Esophagus muscularis mucosa (tissue), 4 donors: ENCODE data around the gene HAAO. TPM values are rescaled to one million over a fixed set of nuclear protein-coding genes. Genes with fewer than 3 reads are reported as not detected.

Experiments
- DNase-seq: peaks from one replicate; pipeline ENCODE4 v3.0.0-alpha.2; 2017; ENCODE audit errors: extremely low spot score
- H3K27ac ChIP-seq, 4 donors: fragments of 200-600 bp; sonication (generic); replicated peaks in 1 of 4; 1 replicate in 3 of 4; 2 replicates in 1 of 4; pipeline ENCODE4 v1.5.1; 2016 to 2019; ENCODE audit warnings: mild to moderate bottlenecking in 1 of 4
- H3K27me3 ChIP-seq, 4 donors: fragments of 200-600 bp; sonication (generic); one replicate each; pipeline versions ENCODE4 v1.5.1 to v1.6.0; 2016 to 2019
- H3K36me3 ChIP-seq, 4 donors: fragments of 200-600 bp; sonication (generic); one replicate each; pipeline ENCODE4 v1.5.1; 2016 to 2019
- H3K4me1 ChIP-seq, 4 donors: fragments of 200-600 bp; sonication (generic); one replicate each; pipeline ENCODE4 v1.5.1; 2016 to 2019
- H3K4me3 ChIP-seq, 4 donors: fragments of 200-600 bp; sonication (generic); 1 replicate in 2 of 4; 2 replicates in 2 of 4; pipeline ENCODE4 v1.5.1; 2016 to 2019; ENCODE audit warnings: mild to moderate bottlenecking in 4 of 4, moderate library complexity in 1 of 4
- H3K9me3 ChIP-seq, 4 donors: fragments of 200-600 bp; sonication (generic); 1 replicate in 3 of 4; 2 replicates in 1 of 4; pipeline ENCODE4 v1.5.1; 2016 to 2019
- EP300 ChIP-seq: sonication (generic); formaldehyde crosslinking; IDR thresholded peaks from one replicate; pipeline ENCODE4 v1.6.1; 2017; ENCODE audit warnings: antibody characterized with exemption
- POLR2A ChIP-seq: fragments of 450-650 bp; IDR thresholded peaks from one replicate; pipeline ENCODE4 v1.6.1; 2017; ENCODE audit warnings: antibody characterized with exemption, moderate library complexity, mild to moderate bottlenecking, low read depth
- POLR2AphosphoS5 ChIP-seq, 2 donors: sonication (generic); formaldehyde crosslinking; IDR thresholded peaks; one replicate each; pipeline ENCODE4 v1.6.1; 2017; ENCODE audit warnings: antibody characterized with exemption in 2 of 2
- WGBS: methylation state at CpG from one replicate; pipeline ENCODE4 v1.1.5; 2018; 5-methylcytosine and 5-hydroxymethylcytosine counted together
- intact Hi-C: fragments of 100-400 bp; cut with DNase I; formaldehyde crosslinking; loops from one replicate; pipeline ENCODE4 v1.15.1; 2023
- total RNA-seq, 4 donors: library from RNA; depleted of rRNA; stranded (reverse); fragments of >200 nt; gene quantifications; one replicate each; pipeline versions ENCODE4 v1.1.0 to v1.2.1, GENCODE V29; 2016
- TF ChIP-seq, protein P1 (sequence below), 3 experiments: fragments of 200-600 bp in 2 of 3; fragments of 450-650 bp in 1 of 3; sonication (generic) in 2 of 3; IDR thresholded peaks; one replicate each; pipeline ENCODE4 v1.5.1; 2017 to 2019; ENCODE audit warnings: antibody characterized with exemption in 3 of 3, mild to moderate bottlenecking in 2 of 3, moderate library complexity in 1 of 3

HAAO gene
- total RNA-seq, 4 donors from 2014 or later, result 2.9 to 4.8 (median 4.0) TPM

- TF ChIP-seq POLR2A (no peak), POLR2AphosphoS5 (IDR thresholded peaks at IDR 0.05) (no peak), EP300 (no peak)
- TF ChIP-seq, protein P1, sequence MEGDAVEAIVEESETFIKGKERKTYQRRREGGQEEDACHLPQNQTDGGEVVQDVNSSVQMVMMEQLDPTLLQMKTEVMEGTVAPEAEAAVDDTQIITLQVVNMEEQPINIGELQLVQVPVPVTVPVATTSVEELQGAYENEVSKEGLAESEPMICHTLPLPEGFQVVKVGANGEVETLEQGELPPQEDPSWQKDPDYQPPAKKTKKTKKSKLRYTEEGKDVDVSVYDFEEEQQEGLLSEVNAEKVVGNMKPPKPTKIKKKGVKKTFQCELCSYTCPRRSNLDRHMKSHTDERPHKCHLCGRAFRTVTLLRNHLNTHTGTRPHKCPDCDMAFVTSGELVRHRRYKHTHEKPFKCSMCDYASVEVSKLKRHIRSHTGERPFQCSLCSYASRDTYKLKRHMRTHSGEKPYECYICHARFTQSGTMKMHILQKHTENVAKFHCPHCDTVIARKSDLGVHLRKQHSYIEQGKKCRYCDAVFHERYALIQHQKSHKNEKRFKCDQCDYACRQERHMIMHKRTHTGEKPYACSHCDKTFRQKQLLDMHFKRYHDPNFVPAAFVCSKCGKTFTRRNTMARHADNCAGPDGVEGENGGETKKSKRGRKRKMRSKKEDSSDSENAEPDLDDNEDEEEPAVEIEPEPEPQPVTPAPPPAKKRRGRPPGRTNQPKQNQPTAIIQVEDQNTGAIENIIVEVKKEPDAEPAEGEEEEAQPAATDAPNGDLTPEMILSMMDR (IDR thresholded peaks at IDR 0.05), result no peak
Observed at GRCh38 chr2:42809131-42809818, 16.9 kb upstream of the HAAO start.

GRCh38 chr2:42808301-42808700 is 15.9 kb upstream of the HAAO start:
- Histone ChIP-seq H3K9me3 (peaks cover 0 to 3% (median 0%) of the 10 kb centered on the region in 4 donors), H3K4me1 (peaks cover 13 to 25% (median 24%) of the 10 kb centered on the region in 4 donors), H3K36me3 (no peaks in the 10 kb centered on the region), H3K27ac (peak overlapping the region in 1 of 4 donors; percentile 99), H3K27me3 (no peaks in the 10 kb centered on the region), H3K4me3 (no peak overlapping the region)
- WGBS, result 82% methylated on average over 3 of the region's 5 CpGs
- intact Hi-C loops, result no loop called here
- DNase-seq, result no peak
- TF ChIP-seq, protein P1 (IDR thresholded peaks at IDR 0.05), result no peak
- no peak for TF ChIP-seq POLR2A
- no peak for TF ChIP-seq POLR2AphosphoS5 (IDR thresholded peaks at IDR 0.05)
- no peak for TF ChIP-seq EP300

More at GRCh38 chr2:42809131-42809818, 16.9 kb upstream of the HAAO start:
- Histone ChIP-seq H3K4me1 (peaks cover 13 to 25% (median 24%) of the 10 kb centered on the region in 4 donors), H3K36me3 (no peaks in the 10 kb centered on the region), H3K27me3 (no peaks in the 10 kb centered on the region), H3K9me3 (peaks cover 0 to 3% (median 0%) of the 10 kb centered on the region in 4 donors), H3K27ac (peak overlapping the region; percentile 98 to 100 (median 99)), H3K4me3 (peak overlapping the region; percentile 68 to 88 (median 76))
- WGBS, result 43% methylated on average over 10 of the region's 10 CpGs
- DNase-seq, result no peak
- intact Hi-C loops, result no loop called here

GRCh38 chr2:42806786-42807185 is 14.4 kb upstream of the HAAO start:
- Histone ChIP-seq H3K9me3 (peaks cover 0 to 3% (median 0%) of the 10 kb centered on the region in 4 donors), H3K4me1 (peaks cover 13 to 25% (median 23%) of the 10 kb centered on the region in 4 donors), H3K4me3 (no peak overlapping the region), H3K27me3 (no peaks in the 10 kb centered on the region), H3K27ac (no peak overlapping the region), H3K36me3 (no peaks in the 10 kb centered on the region)
- intact Hi-C loops, result no loop called here
- TF ChIP-seq, protein P1 (IDR thresholded peaks at IDR 0.05), result no peak
- TF ChIP-seq EP300 (no peak), POLR2A (no peak), POLR2AphosphoS5 (IDR thresholded peaks at IDR 0.05) (no peak)
- no peak for DNase-seq
- WGBS, result 88% methylated on average over 6 of the region's 6 CpGs

DNA sequence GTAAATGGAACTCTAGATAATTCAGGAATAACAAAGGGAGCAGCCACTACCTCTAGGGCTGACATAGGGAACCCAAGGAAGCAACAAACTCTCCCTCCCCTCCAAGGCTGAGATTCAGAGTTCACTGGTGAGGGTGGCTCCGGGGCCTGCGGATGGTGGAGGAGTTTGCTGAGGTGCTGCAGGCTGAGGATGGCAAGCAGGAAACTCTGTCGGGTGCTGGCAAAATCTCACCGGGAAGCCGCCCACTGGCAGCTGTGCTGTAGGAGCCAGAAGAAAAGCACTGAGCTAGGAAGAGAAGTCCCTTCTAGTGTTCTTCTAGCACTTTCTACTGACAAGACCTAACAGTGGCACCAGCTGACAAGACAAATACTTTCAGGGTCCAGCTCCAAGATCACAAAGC is 12.5 kb upstream of the HAAO start:
- intact Hi-C loops, result no loop called here
- Histone ChIP-seq H3K36me3 (no peaks in the 10 kb centered on the region), H3K27me3 (no peaks in the 10 kb centered on the region), H3K27ac (no peak overlapping the region), H3K4me1 (peaks cover 5 to 23% (median 20%) of the 10 kb centered on the region in 4 donors), H3K4me3 (no peak overlapping the region), H3K9me3 (peaks cover 0 to under 1% (median 0%) of the 10 kb centered on the region in 4 donors)
- WGBS, result 80% methylated on average over 5 of the region's 5 CpGs
- DNase-seq, result no peak
- TF ChIP-seq, protein P1 (IDR thresholded peaks at IDR 0.05), result no peak
- no peak for TF ChIP-seq EP300
- no peak for TF ChIP-seq POLR2A
- no peak for TF ChIP-seq POLR2AphosphoS5 (IDR thresholded peaks at IDR 0.05)
